Stimulated activated CD8-positive, alpha-beta memory T cell treated with anti-CD3 and anti-CD28 coated beads, Interleukin-4, amount 100 ng/mL, for 48 hours (primary cell): ENCODE measurements around the gene FABP1.

Experiments
- DNase-seq: peaks from one replicate; pipeline ENCODE4 v3.0.0-alpha.2; 2020

FABP1 gene

GRCh38 chr2:88077080-88077479 is 50.8 kb downstream of the FABP1 start:
- DNase-seq, result no peak

- no peak for DNase-seq
Measured at GRCh38 chr2:88074854-88075292, 53.0 kb downstream of the FABP1 start.

GRCh38 chr2:88074150-88074549 is 53.7 kb downstream of the FABP1 start:
- no peak for DNase-seq
